K562 (cell line): ENCODE data around the gene PPP6C. TPM values are rescaled to one million over a fixed set of nuclear protein-coding genes. Genes with fewer than 3 reads are reported as not detected.

Experiments used
- ATF1 ChIP-seq, 2 experiments: fragments of 450-650 bp in 1 of 2; IDR thresholded peaks; 2 replicates each; pipeline ENCODE4 v1.6.1; 2016; ENCODE audit warnings: missing compliant biosample characterization in 1 of 2, missing genetic modification characterization in 1 of 2
- CC2D1A ChIP-seq: fragments of 450-650 bp; IDR thresholded peaks from 2 replicates; pipeline ENCODE4 v1.6.1; 2017; ENCODE audit warnings: mild to moderate bottlenecking
- GATA2 ChIP-seq: sonication (generic); formaldehyde crosslinking; IDR thresholded peaks from 2 replicates; pipeline ENCODE4 v1.4.0; 2020; ENCODE audit warnings: mild to moderate bottlenecking, missing genetic modification reagents
- HDAC1 ChIP-seq, 2 experiments: fragments of 450-650 bp; IDR thresholded peaks; 2 replicates each; pipeline ENCODE4 v1.6.1; 2016 to 2017; ENCODE audit warnings: inconsistent platforms in 1 of 2, mild to moderate bottlenecking in 1 of 2, moderate library complexity in 1 of 2
- HLTF ChIP-seq: fragments of 450-650 bp; IDR thresholded peaks from 2 replicates; pipeline ENCODE4 v1.6.1; 2016
- KAT7 ChIP-seq: sonication (generic); formaldehyde crosslinking; IDR thresholded peaks from 2 replicates; pipeline ENCODE4 v1.8.0; 2022; ENCODE audit warnings: missing genetic modification reagents, mild to moderate bottlenecking, borderline replicate concordance
- MAFF ChIP-seq: IDR thresholded peaks from 2 replicates; pipeline ENCODE4 v1.6.1; 2012; ENCODE audit warnings: low read length, improper control_type of control experiment
- MYBL2 ChIP-seq, 2 experiments: fragments of 450-650 bp in 1 of 2; sonication (generic) in 1 of 2; formaldehyde crosslinking in 1 of 2; IDR thresholded peaks; 2 replicates each; pipeline versions ENCODE4 v1.6.1 to v1.8.1; 2017 to 2022; ENCODE audit warnings: borderline replicate concordance in 1 of 2, inconsistent platforms in 1 of 2, low read depth in 1 of 2, mild to moderate bottlenecking in 1 of 2, missing genetic modification reagents in 1 of 2, moderate library complexity in 1 of 2
- PML ChIP-seq: IDR thresholded peaks from 2 replicates; pipeline ENCODE4 v1.6.1; 2012; ENCODE audit warnings: low read length, inconsistent platforms
- RAD21 ChIP-seq, 2 experiments: fragments of 250-450 bp in 1 of 2; fragments of 450-650 bp in 1 of 2; sonication (Bioruptor Pico) in 1 of 2; formaldehyde crosslinking in 1 of 2; IDR thresholded peaks in 1 of 2; conservative IDR thresholded peaks in 1 of 2; 2 replicates each; pipeline versions ENCODE4 v1.4.0 to v1.8.0; 2020 to 2022; ENCODE audit warnings: mild to moderate bottlenecking in 2 of 2, moderate library complexity in 1 of 2
- RBM25 ChIP-seq: fragments of 200-400 bp; formaldehyde crosslinking; IDR thresholded peaks from 2 replicates; pipeline ENCODE4 v1.6.1; 2018; ENCODE audit warnings: low read length, low read depth, moderate library complexity; ENCODE audit not compliant: severe bottlenecking
- SIN3A ChIP-seq, 2 experiments: fragments of 150-350 bp in 1 of 2; IDR thresholded peaks; 2 replicates each; pipeline ENCODE4 v1.6.1; 2011 to 2016; ENCODE audit warnings: borderline replicate concordance in 2 of 2, low read depth in 2 of 2, low read length in 2 of 2, mild to moderate bottlenecking in 2 of 2, moderate library complexity in 2 of 2; ENCODE audit not compliant: control insufficient read depth in 1 of 2
- SMARCB1 ChIP-seq: IDR thresholded peaks from 2 replicates; pipeline ENCODE4 v1.6.1; 2011; ENCODE audit warnings: improper control_type of control experiment, low read depth; ENCODE audit not compliant: insufficient read length
- SRF ChIP-seq, 2 experiments: fragments of 250-450, 450-650 bp in 1 of 2; sonication (Bioruptor Pico) in 1 of 2; sonication (generic) in 1 of 2; formaldehyde crosslinking; IDR thresholded peaks; 2 replicates each; pipeline versions ENCODE4 v1.5.0 to v1.5.1; 2020 to 2022; ENCODE audit warnings: mild to moderate bottlenecking in 1 of 2, missing genetic modification reagents in 1 of 2
- TAF15 ChIP-seq: fragments of 200-400 bp; formaldehyde crosslinking; IDR thresholded peaks from 2 replicates; pipeline ENCODE4 v1.6.1; 2017; ENCODE audit warnings: mild to moderate bottlenecking, low read depth, low read length, moderate library complexity
- TBL1XR1 ChIP-seq, 2 experiments: IDR thresholded peaks; 2 replicates each; pipeline ENCODE4 v1.6.1; 2012; ENCODE audit warnings: improper control_type of control experiment in 2 of 2, low read length in 2 of 2, mild to moderate bottlenecking in 1 of 2
- TEAD1 ChIP-seq, 2 experiments: fragments of 450-650 bp in 1 of 2; sonication (generic) in 1 of 2; formaldehyde crosslinking; IDR thresholded peaks; 2 replicates each; pipeline versions ENCODE4 v1.4.0 to v1.8.0; 2020 to 2022; ENCODE audit warnings: mild to moderate bottlenecking in 2 of 2, missing genetic modification reagents in 1 of 2
- TRIM28 ChIP-seq: fragments of 450-650 bp; IDR thresholded peaks from 2 replicates; pipeline ENCODE4 v1.6.1; 2017
- ZKSCAN8 ChIP-seq: fragments of 200-800 bp; sonication (Bioruptor generic); IDR thresholded peaks from 2 replicates; pipeline ENCODE4 v1.6.1; 2016; ENCODE audit warnings: missing genetic modification characterization, missing compliant biosample characterization
- ZNF121 ChIP-seq: sonication (generic); formaldehyde crosslinking; conservative IDR thresholded peaks from 2 replicates; pipeline ENCODE4 v1.8.0; 2022; ENCODE audit warnings: missing genetic modification reagents
- ZNF766 ChIP-seq: fragments of 200-800 bp; sonication (Bioruptor generic); conservative IDR thresholded peaks from 2 replicates; pipeline ENCODE4 v1.6.1; 2016; ENCODE audit warnings: missing genetic modification characterization, missing compliant biosample characterization
- polyA plus RNA-seq, 8 experiments: library from polyadenylated mRNA; depleted of rRNA in 4 of 8; stranded (reverse) in 5 of 8; unstranded in 3 of 8; fragments of >200 nt; fragmentation: Nextera tagmentation in 2 of 8; fragmentation: Illumina TruSeq in 1 of 8; extraction: Ambion mirVana in 2 of 8; extraction: Trizol in 1 of 8; gene quantifications; 2 replicates each; pipeline versions ENCODE4 v1.2.1 to v1.2.3, GENCODE V29; 2011 to 2014; ENCODE audit warnings: inconsistent platforms in 1 of 8, missing spikeins in 1 of 8
- total RNA-seq, 7 experiments: library from RNA; depleted of rRNA in 6 of 7; stranded (reverse); fragments of >200 nt in 6 of 7; fragmentation: Illumina TruSeq in 2 of 7; extraction: Trizol in 2 of 7; gene quantifications; 2 replicates each; pipeline versions ENCODE4 v1.2.1 to v1.2.3, GENCODE V29; 2011 to 2021; ENCODE audit warnings: low replicate concordance in 1 of 7
- TF ChIP-seq, protein P1 (sequence below): fragments of 450-650 bp; formaldehyde crosslinking; IDR thresholded peaks from 2 replicates; pipeline ENCODE4 v1.4.0; 2020; ENCODE audit warnings: mild to moderate bottlenecking
- TF ChIP-seq, protein P2 (sequence below): fragments of 450-650 bp; IDR thresholded peaks from 2 replicates; pipeline ENCODE4 v1.7.0; 2016; ENCODE audit warnings: borderline replicate concordance
- TF ChIP-seq, protein P3 (sequence below), 3 experiments: IDR thresholded peaks in 2 of 3; conservative IDR thresholded peaks in 1 of 3; 2 replicates each; pipeline ENCODE4 v1.5.1; 2011 to 2012; ENCODE audit warnings: low read length in 3 of 3, mild to moderate bottlenecking in 3 of 3, control low read depth in 2 of 3, improper control_type of control experiment in 1 of 3, inconsistent platforms in 1 of 3, low read depth in 1 of 3, mixed read lengths in 1 of 3, moderate library complexity in 1 of 3; ENCODE audit not compliant: insufficient read depth in 2 of 3

PPP6C gene
- total and polyA plus RNA-seq, 9 of the 15 experiments (the other 6 are each of a cell fraction or from before 2014, with no cell fraction given) = 18.8 to 44.8 (median 38.3) TPM

DNA sequence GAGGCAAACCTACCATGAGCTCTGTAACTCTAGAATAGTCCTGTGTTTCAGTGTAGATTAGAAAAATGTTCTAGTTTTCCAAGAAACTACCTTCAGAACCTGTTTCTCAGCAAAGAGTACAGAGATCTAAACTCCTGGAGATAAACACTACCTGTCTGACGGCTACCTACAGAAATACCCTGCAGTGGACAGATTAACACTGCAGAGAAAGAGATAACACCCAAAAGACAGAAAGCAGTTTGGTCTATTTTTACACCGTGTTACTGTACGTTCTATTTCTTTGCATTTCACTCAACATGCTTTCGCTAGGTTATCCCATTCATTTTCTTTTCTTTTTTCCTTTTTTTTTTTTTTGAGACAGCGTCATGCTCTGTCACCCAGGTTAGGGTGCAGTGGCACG, 57.8 kb downstream of the PPP6C start (continued):
- TF ChIP-seq SRF (CRISPR knock-in tag; IDR thresholded peaks at IDR 0.05) = no peak
- TF ChIP-seq ATF1 (CRISPR knock-in tag; IDR thresholded peaks at IDR 0.05) = no peak
- peak; percentile 13; the same call in 1 of the 2 replicates for TF ChIP-seq ATF1 (tag; IDR thresholded peaks at IDR 0.05)
- TF ChIP-seq SIN3A (IDR thresholded peaks at IDR 0.05; ENCODE audit: borderline replicate concordance in 2 of 2, control insufficient read depth in 1 of 2, low read depth in 2 of 2, low read length in 2 of 2) = no peak
- TF ChIP-seq SMARCB1 = no peak
- no peak for TF ChIP-seq ZNF121 (CRISPR knock-in tag)
- TF ChIP-seq RAD21 (CRISPR knock-in tag; conservative IDR thresholded peaks at IDR 0.05 in 1 of 2, IDR thresholded peaks at IDR 0.05 in 1 of 2) = 0 out of 4 replicates have a peak, but pooled peaks of 1 of the 2 experiments have one; percentile 6
- TF ChIP-seq RBM25 = no peak
- TF ChIP-seq, protein P1, sequence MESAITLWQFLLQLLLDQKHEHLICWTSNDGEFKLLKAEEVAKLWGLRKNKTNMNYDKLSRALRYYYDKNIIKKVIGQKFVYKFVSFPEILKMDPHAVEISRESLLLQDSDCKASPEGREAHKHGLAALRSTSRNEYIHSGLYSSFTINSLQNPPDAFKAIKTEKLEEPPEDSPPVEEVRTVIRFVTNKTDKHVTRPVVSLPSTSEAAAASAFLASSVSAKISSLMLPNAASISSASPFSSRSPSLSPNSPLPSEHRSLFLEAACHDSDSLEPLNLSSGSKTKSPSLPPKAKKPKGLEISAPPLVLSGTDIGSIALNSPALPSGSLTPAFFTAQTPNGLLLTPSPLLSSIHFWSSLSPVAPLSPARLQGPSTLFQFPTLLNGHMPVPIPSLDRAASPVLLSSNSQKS (CRISPR knock-in tag) = no peak
- TF ChIP-seq HLTF = peak; percentile 70; the same call in 1 of the 2 replicates
- no peak for TF ChIP-seq MYBL2 (IDR thresholded peaks at IDR 0.05; ENCODE audit: low read depth)
- TF ChIP-seq MYBL2 (CRISPR knock-in tag; IDR thresholded peaks at IDR 0.05; ENCODE audit: borderline replicate concordance) = no peak
- TF ChIP-seq ZNF766 (CRISPR knock-in tag) = no peak
- TF ChIP-seq HDAC1 (IDR thresholded peaks at IDR 0.05) = peak; percentile 60 to 80; a peak in 2 of 4 replicates
- peak; percentile 72 for TF ChIP-seq GATA2 (CRISPR knock-in tag)
- TF ChIP-seq ZKSCAN8 (CRISPR knock-in tag) = no peak
- TF ChIP-seq KAT7 (CRISPR knock-in tag) = no peak
- peak; percentile 95; the same call in 1 of the 2 replicates for TF ChIP-seq CC2D1A
- TF ChIP-seq, protein P2, sequence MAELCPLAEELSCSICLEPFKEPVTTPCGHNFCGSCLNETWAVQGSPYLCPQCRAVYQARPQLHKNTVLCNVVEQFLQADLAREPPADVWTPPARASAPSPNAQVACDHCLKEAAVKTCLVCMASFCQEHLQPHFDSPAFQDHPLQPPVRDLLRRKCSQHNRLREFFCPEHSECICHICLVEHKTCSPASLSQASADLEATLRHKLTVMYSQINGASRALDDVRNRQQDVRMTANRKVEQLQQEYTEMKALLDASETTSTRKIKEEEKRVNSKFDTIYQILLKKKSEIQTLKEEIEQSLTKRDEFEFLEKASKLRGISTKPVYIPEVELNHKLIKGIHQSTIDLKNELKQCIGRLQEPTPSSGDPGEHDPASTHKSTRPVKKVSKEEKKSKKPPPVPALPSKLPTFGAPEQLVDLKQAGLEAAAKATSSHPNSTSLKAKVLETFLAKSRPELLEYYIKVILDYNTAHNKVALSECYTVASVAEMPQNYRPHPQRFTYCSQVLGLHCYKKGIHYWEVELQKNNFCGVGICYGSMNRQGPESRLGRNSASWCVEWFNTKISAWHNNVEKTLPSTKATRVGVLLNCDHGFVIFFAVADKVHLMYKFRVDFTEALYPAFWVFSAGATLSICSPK = no peak
- peak; percentile 36; the same call in 1 of the 2 replicates for TF ChIP-seq TRIM28
- peak; percentile 80; the same call in 1 of the 2 replicates for TF ChIP-seq PML
- TF ChIP-seq TAF15 = no peak
- TF ChIP-seq, protein P3, sequence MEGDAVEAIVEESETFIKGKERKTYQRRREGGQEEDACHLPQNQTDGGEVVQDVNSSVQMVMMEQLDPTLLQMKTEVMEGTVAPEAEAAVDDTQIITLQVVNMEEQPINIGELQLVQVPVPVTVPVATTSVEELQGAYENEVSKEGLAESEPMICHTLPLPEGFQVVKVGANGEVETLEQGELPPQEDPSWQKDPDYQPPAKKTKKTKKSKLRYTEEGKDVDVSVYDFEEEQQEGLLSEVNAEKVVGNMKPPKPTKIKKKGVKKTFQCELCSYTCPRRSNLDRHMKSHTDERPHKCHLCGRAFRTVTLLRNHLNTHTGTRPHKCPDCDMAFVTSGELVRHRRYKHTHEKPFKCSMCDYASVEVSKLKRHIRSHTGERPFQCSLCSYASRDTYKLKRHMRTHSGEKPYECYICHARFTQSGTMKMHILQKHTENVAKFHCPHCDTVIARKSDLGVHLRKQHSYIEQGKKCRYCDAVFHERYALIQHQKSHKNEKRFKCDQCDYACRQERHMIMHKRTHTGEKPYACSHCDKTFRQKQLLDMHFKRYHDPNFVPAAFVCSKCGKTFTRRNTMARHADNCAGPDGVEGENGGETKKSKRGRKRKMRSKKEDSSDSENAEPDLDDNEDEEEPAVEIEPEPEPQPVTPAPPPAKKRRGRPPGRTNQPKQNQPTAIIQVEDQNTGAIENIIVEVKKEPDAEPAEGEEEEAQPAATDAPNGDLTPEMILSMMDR (IDR thresholded peaks at IDR 0.05 in 2 of 3, conservative IDR thresholded peaks at IDR 0.05 in 1 of 3; ENCODE audit: insufficient read depth in 2 of 3, low read depth in 1 of 3, low read length in 3 of 3) = no peak
- TF ChIP-seq TBL1XR1 (IDR thresholded peaks at IDR 0.05; ENCODE audit: low read length in 2 of 2) = peak; percentile 60 to 77; a peak in 2 of 4 replicates
- no peak; a peak in 1 of 4 replicates for TF ChIP-seq TEAD1 (CRISPR knock-in tag; IDR thresholded peaks at IDR 0.05)
- no peak for TF ChIP-seq MAFF
